GM12878 (cell line): ENCODE measurements around the gene MXRA8. TPM values are rescaled to one million over a fixed set of nuclear protein-coding genes. Genes with fewer than 3 reads are reported as not detected.

ENCODE experiments used
- ATAC-seq: fragments of 200-7000 bp; cut with Tn5 transposase; 3 replicates; pipeline ENCODE4 v1.9.1; 2020; ENCODE audit warnings: mild to moderate bottlenecking, moderate library complexity
- BruUV-seq: library from RNA; stranded (reverse); fragments of 400-500 nt; replicated peaks from 2 replicates; lab custom pipeline; 2021; lab: Mats Ljungman, UMichigan
- CTCF ChIA-PET: fragments of 300-600 bp; sonication (Branson Sonifier 250); formaldehyde crosslinking; extraction: SDS; loops from one replicate; lab custom pipeline; 2021; ENCODE audit warnings: inconsistent platforms; lab: Yijun Ruan, JAX
- POLR2A ChIA-PET: fragments of 350-600 bp; formaldehyde crosslinking; extraction: SDS; loops from one replicate; lab custom pipeline; 2021; ENCODE audit warnings: inconsistent platforms; lab: Charles Lee
- RAD21 ChIA-PET: fragments of 300-600 bp; sonication (Branson Sonifier 250); formaldehyde crosslinking; loops from one replicate; lab custom pipeline; 2023; ENCODE audit warnings: antibody characterized with exemption; ENCODE audit not compliant: unreplicated experiment; lab: Charles Lee
- SMC1A ChIA-PET: fragments of 300-600 bp; sonication (Branson Sonifier 250); formaldehyde crosslinking; loops from one replicate; lab custom pipeline; 2023; ENCODE audit not compliant: unreplicated experiment, uncharacterized antibody; lab: Charles Lee
- DNase-seq: peaks from one replicate; pipeline ENCODE4 v3.0.0-alpha.2; 2011; ENCODE audit warnings: low read depth, low spot score
- FAIRE-seq: peaks from 3 replicates; lab custom pipeline; 2011; peaks lifted over from hg19 to GRCh38; lab: Jason Lieb, UNC
- H2AFZ ChIP-seq: 2 replicates; pipeline ENCODE4 v1.6.0; 2011; ENCODE audit warnings: low read depth, low read length, control low read depth; ENCODE audit not compliant: control insufficient read depth
- H3K27ac ChIP-seq: 2 replicates; pipeline ENCODE4 v1.5.1; 2011; ENCODE audit warnings: control low read depth; ENCODE audit not compliant: control insufficient read depth, insufficient read depth
- H3K27me3 ChIP-seq, 2 experiments: replicated peaks in 1 of 2; 2 replicates each; pipeline versions ENCODE4 v1.6.0 to v1.6.1; 2011; ENCODE audit warnings: low read length in 1 of 2; ENCODE audit not compliant: control insufficient read depth in 2 of 2, insufficient read depth in 2 of 2
- H3K36me3 ChIP-seq, 2 experiments: 2 replicates each; pipeline ENCODE4 v1.5.1; 2011; ENCODE audit warnings: low read length in 1 of 2; ENCODE audit not compliant: control insufficient read depth in 2 of 2, insufficient read depth in 2 of 2
- H3K4me1 ChIP-seq: 2 replicates; pipeline ENCODE4 v1.6.1; 2011; ENCODE audit warnings: mild to moderate bottlenecking, low read length, moderate library complexity, mixed read lengths; ENCODE audit not compliant: control insufficient read depth, insufficient read depth
- H3K4me2 ChIP-seq: 2 replicates; pipeline ENCODE4 v1.6.0; 2011; ENCODE audit warnings: control low read depth; ENCODE audit not compliant: control insufficient read depth, insufficient read depth
- H3K4me3 ChIP-seq: fragments of 200-600 bp; sonication (generic); 2 replicates; pipeline ENCODE4 v1.5.1; 2016
- H3K79me2 ChIP-seq: 2 replicates; pipeline ENCODE4 v1.6.0; 2011; ENCODE audit warnings: low read length; ENCODE audit not compliant: control insufficient read depth, insufficient read depth
- H3K9ac ChIP-seq: 2 replicates; pipeline ENCODE4 v1.8.0; 2011; ENCODE audit warnings: low read length, control low read depth, mixed read lengths; ENCODE audit not compliant: control insufficient read depth, insufficient read depth
- H3K9me3 ChIP-seq: replicated peaks from 3 replicates; pipeline ENCODE4 v1.5.1; 2011; ENCODE audit warnings: mild to moderate bottlenecking, low read length; ENCODE audit not compliant: control insufficient read depth, insufficient read depth
- H4K20me1 ChIP-seq: 2 replicates; pipeline ENCODE4 v1.6.0; 2011; ENCODE audit not compliant: control insufficient read depth, insufficient read depth
- BCL11A ChIP-seq: IDR thresholded peaks from 2 replicates; pipeline ENCODE4 v1.6.1; 2011; ENCODE audit warnings: low read depth, low read length
- CHD2 ChIP-seq: IDR thresholded peaks from 2 replicates; pipeline ENCODE4 v1.6.1; 2011; ENCODE audit warnings: low read depth, low read length, improper control_type of control experiment, borderline replicate concordance
- FOXK2 ChIP-seq: fragments of 450-650 bp; IDR thresholded peaks from 2 replicates; pipeline ENCODE4 v1.6.1; 2017; ENCODE audit warnings: mild to moderate bottlenecking, moderate library complexity
- MAX ChIP-seq: IDR thresholded peaks from 2 replicates; pipeline ENCODE4 v1.6.1; 2012; ENCODE audit warnings: low read depth, low read length, improper control_type of control experiment
- MYC ChIP-seq: IDR thresholded peaks from 2 replicates; pipeline ENCODE4 v1.6.1; 2011; ENCODE audit warnings: mild to moderate bottlenecking, low read length, moderate library complexity, inconsistent platforms; ENCODE audit not compliant: insufficient read depth, insufficient replicate concordance, insufficient read length, severe bottlenecking
- RAD51 ChIP-seq: fragments of 450-650 bp; IDR thresholded peaks from 2 replicates; pipeline ENCODE4 v1.6.1; 2016; ENCODE audit warnings: moderate library complexity, mild to moderate bottlenecking, inconsistent platforms
- SP1 ChIP-seq: IDR thresholded peaks from one replicate; pipeline ENCODE4 v1.6.1; 2011; ENCODE audit warnings: low read depth, low read length
- SREBF1 ChIP-seq: IDR thresholded peaks from 2 replicates; pipeline ENCODE4 v1.6.1; 2012; ENCODE audit warnings: mild to moderate bottlenecking, low read length
- SREBF2 ChIP-seq: IDR thresholded peaks from 2 replicates; pipeline ENCODE4 v1.6.1; 2012; ENCODE audit warnings: mild to moderate bottlenecking, low read length
- YY1 ChIP-seq: IDR thresholded peaks from 2 replicates; pipeline ENCODE4 v1.6.1; 2011; ENCODE audit warnings: low read depth, mild to moderate bottlenecking, low read length
- ZNF384 ChIP-seq: IDR thresholded peaks from 2 replicates; pipeline ENCODE4 v1.6.1; 2012; ENCODE audit warnings: low read depth, mild to moderate bottlenecking, low read length, improper control_type of control experiment, borderline replicate concordance
- WGBS: methylation state at CpG from one replicate; pipeline ENCODE4 v1.1.6; 2016; ENCODE audit warnings: low lambda C conversion rate; ENCODE audit not compliant: insufficient replicate concordance, insufficient coverage; ENCODE audit errors: missing lambda C conversion rate; 5-methylcytosine and 5-hydroxymethylcytosine counted together
- in situ Hi-C: fragments of 300-500 bp; cut with MboI; formaldehyde crosslinking; loops from 9 replicates; pipeline ENCODE4 v1.14.3; 2018; ENCODE audit warnings: mixed read lengths
- intact Hi-C: fragments of 100-400 bp; cut with micrococcal nuclease; formaldehyde crosslinking; loops from one replicate; pipeline ENCODE4 v1.14.2; 2022; ENCODE audit not compliant: unreplicated experiment
- polyA plus RNA-seq, 11 experiments: library from polyadenylated mRNA; depleted of rRNA in 4 of 11; unstranded in 6 of 11; stranded (reverse) in 5 of 11; fragments of >200 nt; fragmentation: Nextera tagmentation in 4 of 11; fragmentation: Illumina TruSeq in 1 of 11; extraction: Ambion mirVana in 4 of 11; extraction: Trizol in 1 of 11; gene quantifications; 1 replicate in 1 of 11; 2 replicates in 10 of 11; pipeline versions ENCODE4 v1.2.1 to v1.2.3, GENCODE V29; 2011 to 2016; ENCODE audit warnings: inconsistent platforms in 2 of 11, missing spikeins in 2 of 11, low read depth in 1 of 11
- total RNA-seq, 4 experiments: library from RNA; depleted of rRNA in 3 of 4; stranded (reverse); fragments of >200 nt in 3 of 4; fragmentation: Illumina TruSeq in 1 of 4; extraction: Trizol in 1 of 4; gene quantifications; 2 replicates each; pipeline versions ENCODE4 v1.2.1 to v1.2.3, GENCODE V29; 2013 to 2021
- TF ChIP-seq, protein P1 (sequence below): fragments of 450-650 bp; IDR thresholded peaks from 2 replicates; pipeline ENCODE4 v1.6.1; 2017; ENCODE audit warnings: mild to moderate bottlenecking, moderate library complexity

MXRA8 gene
- total and polyA plus RNA-seq, 10 of the 15 experiments (the other 5 are each of a cell fraction or from before 2014, with no cell fraction given) = 0.11 to 0.54 (median 0.21) TPM; not detected in 6

DNA sequence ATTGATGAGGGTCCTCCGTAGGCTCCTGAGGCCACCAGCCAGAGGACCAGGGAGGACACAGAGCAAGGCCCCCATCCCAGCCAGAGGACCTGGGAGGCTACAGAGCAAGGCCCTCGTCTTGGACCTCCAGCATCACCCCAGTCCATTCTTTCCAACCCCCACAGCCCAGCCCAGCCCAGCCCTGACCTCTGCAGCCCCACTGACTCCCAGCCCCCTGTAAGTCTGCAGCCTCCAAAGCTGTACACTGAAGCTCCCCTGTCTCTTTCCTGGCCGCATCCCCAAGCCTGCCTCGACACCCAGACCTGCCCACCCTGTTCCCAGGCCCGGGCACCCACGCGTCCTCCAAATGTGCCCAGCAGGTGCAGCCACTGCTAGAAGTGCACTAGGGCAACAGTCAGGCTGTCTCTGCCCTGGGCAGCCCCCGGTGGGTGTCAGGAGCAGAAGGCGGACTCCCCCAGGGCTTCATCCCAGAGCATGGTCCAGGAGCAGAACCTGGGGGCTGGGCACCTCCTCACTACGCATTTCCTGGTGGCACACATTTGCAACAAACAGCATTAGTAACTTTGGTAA is 11.2 kb downstream of the MXRA8 start:
- RAD21 ChIA-PET = interaction anchor here (0.9 to 1.1 kb wide), 2 partner anchors 10 to 25 kb away, joined by 3 read pairs; no protein-coding TSS in a partner anchor
- H3K4me1 ChIP-seq = peaks cover 6% of the 10 kb centered on the region; the same call in 1 of the 2 replicates
- H3K9ac ChIP-seq = no peak overlapping the region
- H3K9me3 ChIP-seq = no peaks in the 10 kb centered on the region
- no peak overlapping the region for H2AFZ ChIP-seq
- H3K4me2 ChIP-seq = peak overlapping the region; percentile 83
- no peaks in the 10 kb centered on the region for H3K36me3 ChIP-seq
- CTCF ChIA-PET = interaction anchor here (1.2 to 2.1 kb wide), 2 partner anchors 25 to 94 kb away, joined by 3 to 12 read pairs; no protein-coding TSS in a partner anchor
- no TSS peak for BruUV-seq
- in situ Hi-C loops (no loop called here), intact Hi-C loops (no loop called here)
- SMC1A ChIA-PET = no interaction called here
- FAIRE-seq = no peak
- H3K79me2 ChIP-seq = peaks cover 2% of the 10 kb centered on the region
- H3K27ac ChIP-seq = no peak overlapping the region
- no peak for ATAC-seq
- TF ChIP-seq SREBF2 = no peak
- no peak for TF ChIP-seq SREBF1
- TF ChIP-seq FOXK2 = no peak
- no peak for TF ChIP-seq ZNF384
- no peak for TF ChIP-seq SP1
- no peak for TF ChIP-seq YY1
- H3K4me3 ChIP-seq = no peak overlapping the region
- DNase-seq = no peak
- H3K27me3 ChIP-seq = no peaks in the 10 kb centered on the region
- POLR2A ChIA-PET = no interaction called here
- no peaks in the 10 kb centered on the region for H4K20me1 ChIP-seq
- WGBS = 92% methylated on average over 10 of the region's 10 CpGs

- Histone ChIP-seq H3K4me2 (no peak overlapping the region; the same call in 1 of the 2 replicates), H3K79me2 (peaks cover 2% of the 10 kb centered on the region), H3K27ac (no peak overlapping the region), H3K27me3 (no peaks in the 10 kb centered on the region), H3K9me3 (no peaks in the 10 kb centered on the region), H3K4me3 (no peak overlapping the region), H3K4me1 (peaks cover 6% of the 10 kb centered on the region; the same call in 1 of the 2 replicates), H3K9ac (no peak overlapping the region), H2AFZ (no peak overlapping the region), H3K36me3 (no peaks in the 10 kb centered on the region), H4K20me1 (no peaks in the 10 kb centered on the region)
- ATAC-seq (no peak), FAIRE-seq (no peak), DNase-seq (no peak)
- ChIA-PET CTCF (interaction anchor here (0.7 kb wide), 1 partner anchor 28 kb away, joined by 4 read pairs; the partner anchor contains the start of gene AURKAIP1), SMC1A (no interaction called here), RAD21 (interaction anchor here (0.9 kb wide), 1 partner anchor 9 kb away, joined by 3 read pairs; no protein-coding TSS in a partner anchor), POLR2A (no interaction called here)
- intact Hi-C loops (no loop called here), in situ Hi-C loops (no loop called here)
- BruUV-seq = no TSS peak
- 96% methylated on average over 9 of the region's 10 CpGs for WGBS
- TF ChIP-seq CHD2 (no peak), MYC (no peak), MAX (no peak), RAD51 (no peak), BCL11A (no peak)
- TF ChIP-seq, protein P1, sequence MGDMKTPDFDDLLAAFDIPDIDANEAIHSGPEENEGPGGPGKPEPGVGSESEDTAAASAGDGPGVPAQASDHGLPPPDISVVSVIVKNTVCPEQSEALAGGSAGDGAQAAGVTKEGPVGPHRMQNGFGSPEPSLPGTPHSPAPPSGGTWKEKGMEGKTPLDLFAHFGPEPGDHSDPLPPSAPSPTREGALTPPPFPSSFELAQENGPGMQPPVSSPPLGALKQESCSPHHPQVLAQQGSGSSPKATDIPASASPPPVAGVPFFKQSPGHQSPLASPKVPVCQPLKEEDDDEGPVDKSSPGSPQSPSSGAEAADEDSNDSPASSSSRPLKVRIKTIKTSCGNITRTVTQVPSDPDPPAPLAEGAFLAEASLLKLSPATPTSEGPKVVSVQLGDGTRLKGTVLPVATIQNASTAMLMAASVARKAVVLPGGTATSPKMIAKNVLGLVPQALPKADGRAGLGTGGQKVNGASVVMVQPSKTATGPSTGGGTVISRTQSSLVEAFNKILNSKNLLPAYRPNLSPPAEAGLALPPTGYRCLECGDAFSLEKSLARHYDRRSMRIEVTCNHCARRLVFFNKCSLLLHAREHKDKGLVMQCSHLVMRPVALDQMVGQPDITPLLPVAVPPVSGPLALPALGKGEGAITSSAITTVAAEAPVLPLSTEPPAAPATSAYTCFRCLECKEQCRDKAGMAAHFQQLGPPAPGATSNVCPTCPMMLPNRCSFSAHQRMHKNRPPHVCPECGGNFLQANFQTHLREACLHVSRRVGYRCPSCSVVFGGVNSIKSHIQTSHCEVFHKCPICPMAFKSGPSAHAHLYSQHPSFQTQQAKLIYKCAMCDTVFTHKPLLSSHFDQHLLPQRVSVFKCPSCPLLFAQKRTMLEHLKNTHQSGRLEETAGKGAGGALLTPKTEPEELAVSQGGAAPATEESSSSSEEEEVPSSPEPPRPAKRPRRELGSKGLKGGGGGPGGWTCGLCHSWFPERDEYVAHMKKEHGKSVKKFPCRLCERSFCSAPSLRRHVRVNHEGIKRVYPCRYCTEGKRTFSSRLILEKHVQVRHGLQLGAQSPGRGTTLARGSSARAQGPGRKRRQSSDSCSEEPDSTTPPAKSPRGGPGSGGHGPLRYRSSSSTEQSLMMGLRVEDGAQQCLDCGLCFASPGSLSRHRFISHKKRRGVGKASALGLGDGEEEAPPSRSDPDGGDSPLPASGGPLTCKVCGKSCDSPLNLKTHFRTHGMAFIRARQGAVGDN = no peak
Measured at GRCh38 chr1:1346501-1346890, 11.9 kb downstream of the MXRA8 start.
